MM.1S (cell line): ENCODE results near the gene IGSF8.

Source experiments
- DNase-seq: peaks from one replicate; pipeline ENCODE4 v3.0.0-alpha.2; 2015
- H2AFZ ChIP-seq: fragments of 300-600 bp; sonication (generic); 2 replicates; pipeline ENCODE4 v1.6.0; 2016; ENCODE audit warnings: antibody characterized with exemption, low read length
- H3F3A ChIP-seq: fragments of 300-600 bp; sonication (generic); 2 replicates; pipeline ENCODE4 v1.6.1; 2016; ENCODE audit warnings: mild to moderate bottlenecking, antibody characterized with exemption, low read length, moderate library complexity, mixed read lengths; ENCODE audit not compliant: insufficient read depth
- H3K27ac ChIP-seq: fragments of 300-600 bp; sonication (generic); 2 replicates; pipeline ENCODE4 v1.5.1; 2016; ENCODE audit warnings: mild to moderate bottlenecking, low read length
- H3K27me3 ChIP-seq: fragments of 300-600 bp; sonication (generic); replicated peaks from 2 replicates; pipeline ENCODE4 v1.6.0; 2016; ENCODE audit warnings: low read length; ENCODE audit not compliant: insufficient read depth
- H3K36me3 ChIP-seq: fragments of 300-600 bp; sonication (generic); replicated peaks from 2 replicates; pipeline ENCODE4 v1.6.1; 2016; ENCODE audit warnings: mild to moderate bottlenecking, low read length, mixed read lengths; ENCODE audit not compliant: insufficient read depth
- H3K4me1 ChIP-seq: fragments of 300-600 bp; sonication (generic); 2 replicates; pipeline ENCODE4 v1.6.1; 2016; ENCODE audit warnings: low read length, mixed read lengths
- H3K4me2 ChIP-seq: fragments of 300-600 bp; sonication (generic); 2 replicates; pipeline ENCODE4 v1.6.0; 2016; ENCODE audit warnings: low read depth, low read length
- H3K4me3 ChIP-seq: fragments of 300-600 bp; sonication (generic); 2 replicates; pipeline ENCODE4 v1.5.1; 2016; ENCODE audit warnings: low read length, mixed read lengths
- H3K79me2 ChIP-seq: fragments of 300-600 bp; sonication (generic); 2 replicates; pipeline ENCODE4 v1.6.1; 2016; ENCODE audit warnings: mixed run types, low read length, mixed read lengths
- H3K9ac ChIP-seq: fragments of 300-600 bp; sonication (generic); 2 replicates; pipeline ENCODE4 v1.6.1; 2016; ENCODE audit warnings: low read length, mixed read lengths
- H3K9me2 ChIP-seq: fragments of 300-600 bp; sonication (generic); replicated peaks from 2 replicates; pipeline ENCODE4 v1.6.1; 2016; ENCODE audit warnings: mild to moderate bottlenecking, low read length, mixed read lengths; ENCODE audit not compliant: insufficient read depth
- H3K9me3 ChIP-seq: fragments of 300-600 bp; sonication (generic); replicated peaks from 2 replicates; pipeline ENCODE4 v1.6.1; 2016; ENCODE audit warnings: mild to moderate bottlenecking, low read length, mixed read lengths; ENCODE audit not compliant: insufficient read depth
- H4K20me1 ChIP-seq: fragments of 300-600 bp; sonication (generic); 2 replicates; pipeline ENCODE4 v1.6.1; 2016; ENCODE audit warnings: mild to moderate bottlenecking, low read length, moderate library complexity, mixed read lengths; ENCODE audit not compliant: insufficient read depth
- EZH2 ChIP-seq: fragments of 300-600 bp; sonication (generic); optimal IDR thresholded peaks from 2 replicates; pipeline ENCODE3; 2017; ENCODE audit warnings: low read depth, mild to moderate bottlenecking, antibody characterized with exemption, low read length, mixed read lengths
- EZH2phosphoT487 ChIP-seq: fragments of 300-600 bp; sonication (generic); IDR thresholded peaks from 2 replicates; pipeline ENCODE4 v1.6.1; 2018; ENCODE audit warnings: antibody characterized with exemption, low read length
- TF ChIP-seq, protein P1 (sequence below): fragments of 300-600 bp; sonication (generic); IDR thresholded peaks from 2 replicates; pipeline ENCODE4 v1.5.1; 2016; ENCODE audit warnings: antibody characterized with exemption, low read length, mixed read lengths

The IGSF8 gene

DNA sequence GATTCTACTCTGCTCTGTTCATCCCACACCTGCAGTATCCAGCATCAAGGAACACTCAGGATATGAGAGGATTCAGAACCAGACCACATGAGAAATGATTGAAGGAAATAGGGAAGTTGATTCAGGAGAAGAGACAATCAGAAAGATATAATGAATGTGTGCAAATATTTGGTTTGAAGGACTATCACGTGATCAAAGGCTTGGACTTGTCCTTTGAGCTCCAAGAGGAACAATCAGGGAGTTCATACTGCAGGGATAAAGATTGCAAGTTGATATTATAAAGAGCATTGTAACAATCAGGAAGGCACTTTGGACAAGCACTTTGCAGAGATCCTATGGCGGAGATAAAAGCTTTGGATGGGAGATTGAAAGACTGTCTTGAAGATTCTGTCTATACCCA lies 52.8 kb downstream of the IGSF8 start:
- Histone ChIP-seq H3K4me3 (no peak overlapping the region), H3K4me2 (no peak overlapping the region), H3K79me2 (no peaks in the 10 kb centered on the region), H3K27ac (no peak overlapping the region), H3K4me1 (peaks cover 10% of the 10 kb centered on the region), H3K9ac (no peak overlapping the region), H3K27me3 (peaks cover 6% of the 10 kb centered on the region; the same call in 1 of the 2 replicates), H3K36me3 (no peaks in the 10 kb centered on the region), H3K9me2 (no peaks in the 10 kb centered on the region), H2AFZ (no peak overlapping the region), H4K20me1 (no peaks in the 10 kb centered on the region), H3K9me3 (no peaks in the 10 kb centered on the region), H3F3A (no peaks in the 10 kb centered on the region)
- no peak for DNase-seq
- TF ChIP-seq EZH2 (no peak), EZH2phosphoT487 (no peak)
- TF ChIP-seq, protein P1, sequence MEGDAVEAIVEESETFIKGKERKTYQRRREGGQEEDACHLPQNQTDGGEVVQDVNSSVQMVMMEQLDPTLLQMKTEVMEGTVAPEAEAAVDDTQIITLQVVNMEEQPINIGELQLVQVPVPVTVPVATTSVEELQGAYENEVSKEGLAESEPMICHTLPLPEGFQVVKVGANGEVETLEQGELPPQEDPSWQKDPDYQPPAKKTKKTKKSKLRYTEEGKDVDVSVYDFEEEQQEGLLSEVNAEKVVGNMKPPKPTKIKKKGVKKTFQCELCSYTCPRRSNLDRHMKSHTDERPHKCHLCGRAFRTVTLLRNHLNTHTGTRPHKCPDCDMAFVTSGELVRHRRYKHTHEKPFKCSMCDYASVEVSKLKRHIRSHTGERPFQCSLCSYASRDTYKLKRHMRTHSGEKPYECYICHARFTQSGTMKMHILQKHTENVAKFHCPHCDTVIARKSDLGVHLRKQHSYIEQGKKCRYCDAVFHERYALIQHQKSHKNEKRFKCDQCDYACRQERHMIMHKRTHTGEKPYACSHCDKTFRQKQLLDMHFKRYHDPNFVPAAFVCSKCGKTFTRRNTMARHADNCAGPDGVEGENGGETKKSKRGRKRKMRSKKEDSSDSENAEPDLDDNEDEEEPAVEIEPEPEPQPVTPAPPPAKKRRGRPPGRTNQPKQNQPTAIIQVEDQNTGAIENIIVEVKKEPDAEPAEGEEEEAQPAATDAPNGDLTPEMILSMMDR = no peak

DNA sequence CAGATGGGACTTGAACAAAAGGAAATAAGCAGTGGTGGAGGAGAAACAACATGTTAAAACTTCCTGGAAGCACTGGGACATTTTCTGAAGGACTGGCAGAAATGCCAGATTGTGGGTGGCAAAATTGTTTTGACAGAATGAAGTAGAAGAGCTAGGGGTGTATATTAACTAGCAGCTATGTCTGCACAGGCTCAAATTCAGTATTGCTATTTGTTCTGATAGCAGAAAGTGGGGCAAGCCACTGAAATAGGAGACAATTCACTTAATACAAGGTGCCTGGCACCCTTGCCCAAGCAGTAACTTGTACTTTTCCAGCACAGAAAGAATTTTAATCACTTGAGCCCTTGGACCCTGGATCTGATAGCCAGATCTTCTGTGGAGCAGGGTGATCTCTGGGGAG lies 54.9 kb downstream of the IGSF8 start:
- TF ChIP-seq EZH2 = no peak
- TF ChIP-seq EZH2phosphoT487 = no peak
- no peak overlapping the region for H3K27ac ChIP-seq
- no peak overlapping the region for H3K4me2 ChIP-seq
- H3K4me1 ChIP-seq = peaks cover 10% of the 10 kb centered on the region
- no peaks in the 10 kb centered on the region for H4K20me1 ChIP-seq
- no peak for DNase-seq
- no peaks in the 10 kb centered on the region for H3K9me3 ChIP-seq
- no peaks in the 10 kb centered on the region for H3K9me2 ChIP-seq
- no peaks in the 10 kb centered on the region for H3K36me3 ChIP-seq
- no peak overlapping the region for H2AFZ ChIP-seq
- H3K9ac ChIP-seq = no peak overlapping the region
- H3K79me2 ChIP-seq = no peaks in the 10 kb centered on the region
- H3K4me3 ChIP-seq = no peak overlapping the region
- peaks cover 6% of the 10 kb centered on the region; the same call in 1 of the 2 replicates for H3K27me3 ChIP-seq
- no peaks in the 10 kb centered on the region for H3F3A ChIP-seq
